ENCODE measurements around the gene PAX5.
A peak's percentile ranks its signal among the peaks of the same experiment; 100 is the strongest.

Gene PAX5

GRCh38 chr9:37037503-37038301, 3.6 kb upstream of the PAX5 start:
- no peak for DNase-seq (ENCODE audit: low spot score)

- DNase-seq (ENCODE audit: low spot score), result peak; percentile 66
Observed at GRCh38 chr9:37036776-37037502, 2.9 kb upstream of the PAX5 start.

DNA sequence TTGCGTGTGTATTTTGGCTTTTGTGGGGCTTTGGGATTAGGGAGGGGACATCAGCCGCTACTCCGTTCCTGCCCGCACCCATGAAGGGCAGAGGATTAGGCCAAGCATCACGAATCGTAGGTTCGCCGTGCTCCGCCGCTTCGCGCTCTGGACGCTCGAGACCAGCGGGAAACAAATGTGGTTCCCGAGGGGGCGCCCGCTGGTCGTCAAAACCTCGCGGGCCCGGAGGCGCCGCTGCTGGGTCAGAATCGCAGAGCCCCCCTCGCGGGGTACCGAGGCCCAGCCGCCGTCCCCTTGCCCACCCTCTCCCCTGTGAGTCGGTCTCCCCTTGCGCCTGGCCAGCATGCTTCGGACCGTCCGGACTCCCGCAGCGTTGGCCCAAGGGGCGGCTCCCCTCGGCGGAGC, 2.3 kb upstream of the PAX5 start:
- DNase-seq (ENCODE audit: low spot score), result peak; percentile 50

DNA sequence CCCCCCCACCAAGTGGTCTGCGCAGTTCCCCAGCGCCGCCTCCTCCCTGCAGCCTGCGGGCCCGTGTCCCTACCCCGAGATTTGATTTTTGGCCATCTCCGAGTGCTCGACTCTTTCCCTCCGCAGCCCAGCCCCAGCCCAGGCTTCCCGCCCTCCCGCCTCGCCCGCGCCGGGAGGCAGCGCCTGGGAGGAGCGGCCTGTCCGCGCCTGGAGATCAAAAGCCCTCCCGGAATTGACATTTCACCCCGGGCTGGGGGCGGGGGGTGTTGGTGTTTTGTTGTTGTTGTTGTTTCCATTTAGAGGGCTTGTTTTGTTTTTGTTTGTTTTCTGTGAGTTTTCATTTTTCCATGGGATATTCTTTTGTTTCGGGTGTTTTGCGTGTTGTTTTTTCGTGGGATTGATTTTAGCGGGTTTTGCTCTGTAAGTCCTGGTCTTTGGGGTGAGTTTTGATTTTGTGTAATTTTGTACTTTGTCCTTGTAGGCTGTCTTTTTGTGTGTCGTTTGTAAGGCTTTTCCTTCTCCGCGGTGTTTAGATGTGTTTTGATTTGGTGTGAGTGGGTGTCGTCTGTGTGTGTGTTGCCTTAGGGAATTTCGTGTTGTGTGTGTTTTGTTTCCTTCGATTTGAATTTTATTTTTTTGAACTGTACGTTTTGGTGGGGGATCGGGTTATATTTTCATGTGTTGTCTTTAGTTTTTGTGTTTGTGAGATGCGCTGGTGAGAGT, 1.7 kb upstream of the PAX5 start:
- peak; percentile 69 for DNase-seq (ENCODE audit: low spot score)

DNA sequence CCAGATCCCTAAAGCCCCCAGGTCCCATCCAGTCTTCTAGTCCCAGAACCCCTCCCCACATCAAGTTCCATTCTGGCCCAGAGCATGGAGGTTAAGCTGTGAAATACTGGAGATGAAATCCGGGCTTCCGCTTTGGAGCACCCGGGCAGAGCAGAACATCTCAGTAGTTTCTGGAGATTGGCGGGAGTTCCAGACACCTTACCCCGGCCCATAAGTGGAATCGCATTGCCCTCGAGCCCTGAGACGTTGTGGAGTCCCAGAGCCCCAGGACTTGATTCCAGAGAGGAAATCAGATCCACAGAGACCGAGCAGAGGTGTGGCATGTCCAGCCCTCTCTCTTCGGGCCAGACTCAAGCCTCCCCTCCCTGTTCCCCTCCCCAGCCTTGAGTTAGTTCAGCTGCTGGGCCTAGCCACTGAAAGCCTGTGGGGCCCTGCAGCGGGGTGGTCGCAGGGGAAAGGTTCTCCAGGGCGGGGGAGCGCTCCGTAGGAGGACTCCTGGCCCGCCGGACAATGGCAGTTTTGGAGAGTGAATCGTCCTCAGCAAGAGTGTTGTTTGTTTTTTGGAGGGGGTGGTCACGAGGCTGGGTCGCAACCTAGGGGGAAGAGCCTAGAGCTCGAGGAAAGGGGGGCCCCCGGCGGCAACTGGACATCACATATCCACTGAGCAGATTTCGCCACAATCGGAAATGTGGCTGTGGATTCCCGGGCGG, 1.0 kb upstream of the PAX5 start:
- peak; percentile 50 for DNase-seq (ENCODE audit: low spot score)

DNA sequence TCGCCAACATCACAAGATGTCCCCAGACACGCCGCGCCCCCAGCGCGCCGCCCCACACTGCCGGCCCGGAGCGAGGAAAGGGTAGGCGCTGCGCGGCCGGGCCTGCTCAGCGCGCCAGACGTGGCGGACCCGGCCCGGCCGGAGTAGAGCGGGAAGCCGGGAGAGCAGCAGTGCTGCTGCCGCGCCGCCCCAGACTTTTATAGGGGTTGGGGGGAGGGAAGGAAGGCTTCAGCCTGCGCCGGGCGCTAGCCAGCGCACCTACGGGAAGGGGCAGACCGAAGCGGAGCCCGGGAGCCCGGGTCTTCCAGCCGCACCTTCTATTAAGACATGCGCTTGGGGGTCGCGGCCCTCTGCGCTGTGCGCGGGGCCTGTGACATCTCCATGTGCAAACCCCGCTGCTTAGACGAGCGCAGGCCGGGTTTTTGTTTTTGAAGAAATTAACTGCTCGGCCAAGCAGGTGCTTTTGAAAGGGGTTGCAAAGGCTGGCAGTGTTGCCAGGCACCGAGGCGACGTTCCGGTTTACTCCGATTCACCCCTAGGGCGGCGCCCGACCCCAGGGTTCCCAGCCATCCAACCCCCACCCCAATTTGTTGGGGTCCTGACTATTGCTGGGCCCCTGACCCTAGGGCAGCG, 353 bp upstream of the PAX5 start:
- DNase-seq (ENCODE audit: low spot score), result peak; percentile 80

DNA sequence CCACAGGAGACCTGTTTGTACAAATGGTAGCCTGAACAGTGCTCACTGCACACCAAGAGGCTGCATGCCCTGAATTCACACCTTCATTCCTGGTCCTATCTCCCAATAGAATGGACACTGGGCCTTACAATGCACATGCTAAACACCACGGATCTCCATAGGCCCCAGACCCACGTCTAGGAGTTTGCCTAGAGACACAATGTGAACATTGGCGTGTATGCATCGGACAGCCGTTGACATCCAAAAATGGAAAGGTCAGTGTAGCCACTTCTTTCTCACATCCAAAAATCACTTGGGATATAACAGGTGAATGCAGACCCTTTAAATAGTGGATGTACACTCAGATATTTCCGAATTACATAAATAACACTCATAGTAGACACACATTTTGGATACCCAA, 927 bp downstream of the PAX5 start:
- no peak for DNase-seq (ENCODE audit: low spot score)

- DNase-seq (ENCODE audit: low spot score), result no peak
Observed at GRCh38 chr9:37032713-37033112, 1.4 kb downstream of the PAX5 start.

- no peak for DNase-seq (ENCODE audit: low spot score)
Observed at GRCh38 chr9:37031902-37032301, 2.2 kb downstream of the PAX5 start.

DNA sequence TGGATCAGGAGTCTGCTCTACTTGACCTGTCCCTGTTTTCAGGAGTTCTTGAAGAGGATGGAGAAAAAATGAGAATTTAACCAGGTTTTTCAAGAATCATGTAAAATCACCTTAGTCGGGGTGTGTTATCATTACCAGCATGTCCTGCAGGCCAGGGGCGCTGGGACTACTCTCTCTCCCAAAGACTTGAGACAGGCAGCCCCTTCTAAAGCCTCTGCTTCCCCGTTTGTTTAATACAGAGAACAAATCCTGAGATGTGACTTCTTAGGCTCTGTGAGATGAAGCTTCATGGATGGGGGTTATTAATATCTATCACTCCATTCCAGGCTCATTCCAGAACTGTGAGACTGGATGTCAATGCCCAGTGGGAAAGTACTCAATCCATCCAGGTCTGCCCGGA, 3.0 kb downstream of the PAX5 start:
- no peak for DNase-seq (ENCODE audit: low spot score)

DNA sequence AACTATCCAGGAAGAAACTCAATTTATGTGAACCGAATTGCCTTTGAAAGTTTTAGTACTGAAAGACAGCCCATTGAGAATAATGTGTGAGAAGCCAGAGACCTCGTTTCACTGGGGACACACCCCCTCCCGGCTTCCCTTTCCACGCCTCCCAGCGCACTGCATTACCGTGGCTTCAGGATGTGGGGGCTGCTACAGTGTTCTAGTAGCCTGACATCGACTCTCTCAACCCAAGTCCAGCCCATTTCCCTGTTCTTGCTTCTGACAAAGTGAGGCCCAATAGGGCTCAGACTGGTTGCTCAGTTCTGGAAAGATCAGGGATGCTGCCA, 3.5 kb downstream of the PAX5 start:
- no peak for DNase-seq (ENCODE audit: low spot score)

DNA sequence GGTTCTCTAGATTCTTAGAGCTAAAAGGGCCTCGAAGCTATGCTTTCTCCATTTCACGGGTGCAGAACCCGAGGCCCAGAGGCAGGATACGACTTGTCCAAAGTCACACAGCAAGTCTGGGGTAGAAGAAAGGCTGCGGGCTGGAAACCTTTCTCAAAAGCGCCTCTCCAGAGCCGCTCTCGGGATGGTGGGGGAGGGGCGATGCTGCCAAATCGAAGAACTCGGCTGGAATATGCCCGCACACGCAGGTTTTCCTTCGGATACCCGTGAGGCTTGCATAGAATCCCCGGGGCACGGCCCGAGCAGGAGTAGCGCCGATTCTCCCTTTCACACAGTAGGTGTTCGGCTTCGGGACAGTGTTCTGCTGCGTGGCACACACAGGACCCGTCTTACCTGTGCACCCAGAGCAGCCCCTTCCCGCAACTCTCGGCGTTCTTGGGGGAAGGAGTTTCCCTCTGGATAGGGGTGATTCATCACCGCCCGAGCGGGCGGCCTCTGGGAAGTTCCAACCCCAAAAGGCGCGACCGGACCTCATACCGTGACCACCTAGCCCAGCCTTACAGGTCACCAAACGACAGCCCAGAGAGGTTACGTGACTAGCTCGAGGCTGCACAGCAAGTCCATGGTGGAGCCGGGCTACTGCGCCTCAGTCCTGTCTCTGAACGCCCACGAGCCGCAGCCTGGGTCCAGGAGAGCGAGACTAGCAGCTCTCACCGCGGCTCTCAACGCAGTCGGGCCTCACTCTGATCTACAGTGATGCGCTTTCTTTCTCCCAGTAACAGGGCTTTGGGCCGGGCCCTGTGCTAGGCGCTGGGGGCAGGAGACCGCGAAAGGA, 4.1 kb downstream of the PAX5 start:
- DNase-seq (ENCODE audit: low spot score), result no peak

GRCh38 chr9:37029304-37029775, 4.7 kb downstream of the PAX5 start:
- no peak for DNase-seq (ENCODE audit: low spot score)

DNA sequence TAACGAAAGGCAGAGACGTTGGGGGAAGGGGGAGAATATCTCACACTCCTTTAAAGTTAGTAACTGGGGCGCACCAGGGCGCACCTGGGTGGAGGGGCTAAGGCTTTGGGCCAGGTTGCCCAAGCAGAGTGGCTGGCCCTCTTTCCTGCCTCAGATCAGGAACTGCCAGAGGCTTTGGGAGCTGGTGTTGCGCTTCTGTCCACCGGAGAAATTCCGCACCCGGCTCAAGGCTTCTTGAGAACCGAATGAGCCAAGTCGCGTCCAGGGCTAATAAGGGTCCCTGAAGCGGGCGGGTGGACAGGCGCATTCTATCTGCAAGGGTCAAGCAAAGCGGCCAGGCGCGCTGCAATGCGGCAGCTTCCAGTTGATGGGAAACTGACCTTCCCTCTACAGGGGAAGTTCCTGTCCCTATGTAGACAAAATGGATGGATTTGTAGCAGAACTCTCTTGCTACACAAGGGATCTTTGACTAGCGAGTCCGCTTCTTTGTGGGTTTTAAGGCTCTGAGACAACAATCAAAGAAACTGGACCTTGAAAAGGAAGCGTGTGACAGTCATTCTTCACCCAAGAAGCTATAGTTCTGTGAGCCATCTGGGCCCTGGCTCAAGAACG, 5.5 kb downstream of the PAX5 start:
- DNase-seq (ENCODE audit: low spot score), result no peak

DNA sequence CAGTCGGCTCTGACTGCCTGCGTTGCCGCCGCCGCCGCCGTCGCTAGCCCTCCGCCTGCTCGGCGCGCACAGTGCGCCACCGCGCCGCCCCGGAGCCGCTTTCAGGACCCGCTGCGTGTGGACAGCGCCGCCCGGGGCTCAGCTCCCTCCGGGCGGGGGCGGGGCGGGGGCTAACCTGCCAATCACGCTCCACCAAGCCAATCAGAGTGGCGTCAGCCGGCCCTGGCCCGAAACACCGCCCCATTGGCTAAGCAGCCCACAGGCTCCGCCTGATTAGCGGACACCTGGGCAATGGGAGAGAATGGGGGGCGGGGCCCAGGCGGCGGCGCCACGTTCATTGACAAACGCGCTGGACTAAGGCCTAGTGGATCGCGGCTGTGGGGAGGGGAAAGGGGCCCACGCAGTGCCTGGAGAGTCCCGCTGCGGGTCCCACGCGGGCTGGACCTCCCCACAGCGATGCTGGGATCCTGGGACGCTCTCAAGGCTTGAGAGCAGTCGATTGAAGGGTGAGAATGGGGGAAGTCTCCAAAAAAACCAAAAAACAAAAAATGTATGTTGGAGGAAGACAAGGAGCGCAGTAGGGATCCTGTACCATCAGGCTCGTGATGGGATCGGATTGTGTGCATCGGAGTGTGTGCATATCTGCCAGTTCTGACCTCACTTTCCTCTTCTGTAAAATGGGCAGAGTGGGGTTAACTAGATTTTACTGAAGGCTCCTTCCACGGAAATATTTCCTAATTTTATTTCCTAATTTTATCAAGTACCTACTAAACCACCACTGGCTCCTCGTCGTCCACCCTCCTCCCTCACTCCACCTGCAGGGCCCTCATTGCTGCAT, 6.3 kb downstream of the PAX5 start:
- peak; percentile 100 for DNase-seq (ENCODE audit: low spot score)

DNA sequence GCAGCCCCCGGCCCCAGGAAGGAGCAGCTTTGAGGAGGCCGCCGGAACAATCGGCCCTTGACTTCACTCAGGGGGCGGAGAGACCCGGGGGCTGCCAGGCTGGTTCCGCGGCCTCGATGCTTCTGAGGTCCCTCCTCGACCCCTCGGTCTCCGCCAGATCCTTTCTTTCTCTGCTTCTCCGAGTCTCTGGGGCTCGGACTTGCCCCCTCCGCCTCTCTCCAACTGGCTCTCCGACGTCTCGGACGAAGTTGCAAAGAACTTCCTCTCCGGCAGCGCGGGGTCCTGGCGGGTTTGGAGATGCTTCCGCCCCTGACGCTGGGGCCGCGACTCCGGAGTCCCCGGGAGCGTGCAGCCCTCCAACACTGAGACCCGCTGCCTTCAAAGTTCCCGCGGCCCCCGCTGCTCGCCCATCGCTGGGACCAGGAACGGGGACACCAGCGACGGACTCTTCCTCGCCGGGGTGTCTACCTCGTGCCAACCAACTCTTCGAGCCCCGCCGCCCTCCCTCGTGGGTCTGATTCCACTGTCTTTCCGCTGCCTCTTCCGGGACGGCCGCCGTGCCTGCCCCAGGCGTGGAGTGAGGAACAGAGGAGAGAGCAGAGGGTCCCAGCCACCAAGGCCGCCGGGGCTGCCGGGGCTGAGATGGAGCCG, 7.0 kb downstream of the PAX5 start:
- DNase-seq (ENCODE audit: low spot score), result no peak

DNA sequence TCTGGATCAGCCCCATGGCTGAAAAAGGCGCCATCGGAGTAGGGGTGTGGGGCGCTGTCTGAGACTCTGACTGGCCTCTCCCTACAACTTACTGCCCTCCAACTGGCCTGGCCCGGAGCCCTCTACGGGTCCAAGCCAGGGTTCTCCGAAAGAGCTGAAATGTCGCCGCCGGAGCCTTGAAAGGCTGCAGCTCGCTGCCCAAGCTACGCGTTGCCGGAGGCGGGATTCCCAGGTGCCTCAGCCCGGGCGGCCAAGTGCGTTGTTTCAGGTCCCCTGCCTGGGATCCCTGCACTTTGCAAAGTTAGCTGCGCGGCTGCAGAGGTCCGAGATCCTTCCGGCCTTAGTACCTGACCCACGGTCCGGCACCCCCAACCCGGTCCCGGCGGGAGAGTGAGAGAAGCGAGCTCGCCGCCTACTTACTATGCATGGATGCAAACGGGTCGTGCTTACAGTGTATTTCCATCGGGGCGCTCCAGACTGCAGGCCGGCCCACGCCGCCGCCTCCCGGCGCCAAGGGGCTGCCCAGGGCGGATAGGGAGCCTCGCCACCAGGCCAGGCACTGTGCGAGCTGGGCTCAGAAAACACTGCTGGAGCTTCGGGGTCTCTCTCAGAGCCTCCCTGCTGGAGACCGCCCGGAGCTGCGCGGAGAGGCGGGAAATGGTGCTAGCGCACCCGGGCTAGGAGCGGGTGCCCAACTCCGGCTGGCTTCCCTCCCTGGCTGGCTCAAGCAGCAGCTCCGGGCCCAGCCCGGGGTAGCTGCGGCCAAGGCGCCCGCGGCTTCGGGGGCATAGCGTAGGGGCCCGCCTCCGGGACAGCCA, 7.7 kb downstream of the PAX5 start:
- DNase-seq (ENCODE audit: low spot score), result no peak

DNA sequence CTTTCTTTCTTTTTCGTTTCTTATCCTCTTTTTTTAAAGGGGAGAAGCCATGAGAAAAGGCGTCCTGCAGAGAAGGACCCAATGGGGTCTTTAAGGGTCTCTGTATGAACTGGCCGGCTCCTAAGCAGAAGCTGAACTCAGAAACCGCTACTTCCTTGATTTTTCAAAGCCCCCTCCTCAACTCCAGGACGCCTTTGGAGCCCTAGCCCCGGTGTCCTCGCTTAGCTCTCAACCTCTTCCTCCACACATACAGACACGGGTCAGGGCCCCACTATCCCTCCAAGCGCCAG, 8.3 kb downstream of the PAX5 start:
- no peak for DNase-seq (ENCODE audit: low spot score)
